Hepatocyte (in vitro differentiated cells): ENCODE data around the gene PHACTR1. TPM values are rescaled to one million over a fixed set of nuclear protein-coding genes. Genes with fewer than 3 reads are reported as not detected.

Experiments used
- DNase-seq: peaks from one replicate; pipeline ENCODE4 v3.0.0-alpha.2; 2016; ENCODE audit warnings: low spot score
- H2AFZ ChIP-seq: fragments of 200-600 bp; sonication (generic); 2 replicates; pipeline ENCODE4 v1.6.0; 2016; ENCODE audit warnings: antibody characterized with exemption, mild to moderate bottlenecking
- H3K27ac ChIP-seq: fragments of 200-600 bp; sonication (generic); 2 replicates; pipeline ENCODE4 v1.5.1; 2016; ENCODE audit warnings: mild to moderate bottlenecking
- H3K27me3 ChIP-seq: fragments of 200-600 bp; sonication (generic); 2 replicates; pipeline ENCODE4 v1.6.1; 2016
- H3K36me3 ChIP-seq: fragments of 200-600 bp; sonication (generic); replicated peaks from 2 replicates; pipeline ENCODE4 v1.5.1; 2016; ENCODE audit warnings: low read depth; ENCODE audit not compliant: insufficient read depth
- H3K4me1 ChIP-seq: fragments of 200-600 bp; sonication (generic); 2 replicates; pipeline ENCODE4 v1.5.1; 2016; ENCODE audit warnings: mild to moderate bottlenecking, moderate library complexity; ENCODE audit not compliant: insufficient read depth
- H3K4me2 ChIP-seq: fragments of 200-600 bp; sonication (generic); 2 replicates; pipeline ENCODE4 v1.6.0; 2016
- H3K4me3 ChIP-seq: fragments of 200-600 bp; sonication (generic); 2 replicates; pipeline ENCODE4 v1.5.1; 2016; ENCODE audit warnings: mild to moderate bottlenecking
- H3K79me2 ChIP-seq: fragments of 200-600 bp; sonication (generic); 2 replicates; pipeline ENCODE4 v1.6.0; 2017; ENCODE audit warnings: mild to moderate bottlenecking
- H3K9me2 ChIP-seq: fragments of 200-600 bp; sonication (generic); replicated peaks from 2 replicates; pipeline ENCODE4 v1.6.0; 2017; ENCODE audit warnings: mild to moderate bottlenecking; ENCODE audit not compliant: insufficient read depth
- H3K9me3 ChIP-seq: fragments of 200-600 bp; sonication (generic); 2 replicates; pipeline ENCODE4 v1.5.1; 2016; ENCODE audit warnings: low read depth, mild to moderate bottlenecking
- H4K20me1 ChIP-seq: fragments of 200-600 bp; sonication (generic); 2 replicates; pipeline ENCODE4 v1.6.0; 2016; ENCODE audit warnings: mild to moderate bottlenecking; ENCODE audit not compliant: insufficient read depth, poor library complexity, severe bottlenecking
- EZH2 ChIP-seq: fragments of 200-600 bp; sonication (generic); IDR thresholded peaks from 2 replicates; pipeline ENCODE4 v1.6.1; 2016; ENCODE audit warnings: antibody characterized with exemption, mild to moderate bottlenecking, borderline replicate concordance
- EZH2phosphoT487 ChIP-seq: fragments of 200-600 bp; sonication (generic); IDR thresholded peaks from one replicate; pipeline ENCODE4 v1.6.1; 2018; ENCODE audit warnings: antibody characterized with exemption, mild to moderate bottlenecking, low read depth, moderate library complexity; ENCODE audit not compliant: unreplicated experiment, severe bottlenecking
- WGBS: methylation state at CpG from one replicate; pipeline ENCODE4 v1.1.6; 2016; ENCODE audit warnings: low lambda C conversion rate; ENCODE audit errors: missing lambda C conversion rate; 5-methylcytosine and 5-hydroxymethylcytosine counted together
- polyA plus RNA-seq: library from polyadenylated mRNA; unstranded; fragments of >200 nt; fragmentation: Nextera tagmentation; extraction: Ambion mirVana; gene quantifications from 2 replicates; pipeline ENCODE4 v1.2.1, GENCODE V29; 2016
- total RNA-seq: library from RNA; depleted of rRNA; stranded (reverse); fragments of >200 nt; gene quantifications from 2 replicates; pipeline ENCODE4 v1.2.3, GENCODE V29; 2014
- TF ChIP-seq, protein P1 (sequence below): fragments of 200-600 bp; sonication (generic); IDR thresholded peaks from 2 replicates; pipeline ENCODE4 v1.5.1; 2016; ENCODE audit warnings: antibody characterized with exemption, mild to moderate bottlenecking; ENCODE audit not compliant: poor library complexity

Gene PHACTR1
- total and polyA plus RNA-seq, 2 experiments from 2014 or later: 3.0 to 4.3 TPM

DNA sequence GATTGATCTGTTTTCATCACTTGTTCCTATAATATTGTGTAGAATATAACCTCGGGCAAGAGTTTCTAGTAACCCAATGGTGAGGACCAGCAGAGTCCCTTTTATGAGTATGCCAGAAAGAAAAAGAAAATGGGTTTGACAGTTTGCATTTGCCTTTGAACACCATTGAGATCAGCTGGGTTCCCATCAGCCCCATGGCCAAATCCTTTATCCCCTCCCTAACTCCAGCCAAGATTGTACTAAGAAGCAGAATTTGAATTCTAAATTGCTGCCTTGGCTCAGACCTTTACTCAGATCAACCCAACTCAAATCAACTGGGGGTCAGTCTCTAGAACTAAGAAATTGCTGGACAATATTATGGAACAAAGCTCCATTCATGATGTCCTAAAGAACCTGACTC lies 424.4 kb downstream of the PHACTR1 start:
- Histone ChIP-seq H3K79me2 (no peaks in the 10 kb centered on the region), H3K4me1 (no peaks in the 10 kb centered on the region), H3K36me3 (no peaks in the 10 kb centered on the region), H3K9me3 (no peaks in the 10 kb centered on the region), H3K27ac (no peak overlapping the region), H3K4me2 (no peak overlapping the region), H3K9me2 (no peaks in the 10 kb centered on the region), H4K20me1 (no peaks in the 10 kb centered on the region), H3K27me3 (no peaks in the 10 kb centered on the region), H2AFZ (no peak overlapping the region), H3K4me3 (no peak overlapping the region)
- DNase-seq: no peak
- TF ChIP-seq, protein P1, sequence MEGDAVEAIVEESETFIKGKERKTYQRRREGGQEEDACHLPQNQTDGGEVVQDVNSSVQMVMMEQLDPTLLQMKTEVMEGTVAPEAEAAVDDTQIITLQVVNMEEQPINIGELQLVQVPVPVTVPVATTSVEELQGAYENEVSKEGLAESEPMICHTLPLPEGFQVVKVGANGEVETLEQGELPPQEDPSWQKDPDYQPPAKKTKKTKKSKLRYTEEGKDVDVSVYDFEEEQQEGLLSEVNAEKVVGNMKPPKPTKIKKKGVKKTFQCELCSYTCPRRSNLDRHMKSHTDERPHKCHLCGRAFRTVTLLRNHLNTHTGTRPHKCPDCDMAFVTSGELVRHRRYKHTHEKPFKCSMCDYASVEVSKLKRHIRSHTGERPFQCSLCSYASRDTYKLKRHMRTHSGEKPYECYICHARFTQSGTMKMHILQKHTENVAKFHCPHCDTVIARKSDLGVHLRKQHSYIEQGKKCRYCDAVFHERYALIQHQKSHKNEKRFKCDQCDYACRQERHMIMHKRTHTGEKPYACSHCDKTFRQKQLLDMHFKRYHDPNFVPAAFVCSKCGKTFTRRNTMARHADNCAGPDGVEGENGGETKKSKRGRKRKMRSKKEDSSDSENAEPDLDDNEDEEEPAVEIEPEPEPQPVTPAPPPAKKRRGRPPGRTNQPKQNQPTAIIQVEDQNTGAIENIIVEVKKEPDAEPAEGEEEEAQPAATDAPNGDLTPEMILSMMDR: no peak
- TF ChIP-seq EZH2: no peak
- WGBS: 92% methylated on average over 1 of the region's 1 CpG

DNA sequence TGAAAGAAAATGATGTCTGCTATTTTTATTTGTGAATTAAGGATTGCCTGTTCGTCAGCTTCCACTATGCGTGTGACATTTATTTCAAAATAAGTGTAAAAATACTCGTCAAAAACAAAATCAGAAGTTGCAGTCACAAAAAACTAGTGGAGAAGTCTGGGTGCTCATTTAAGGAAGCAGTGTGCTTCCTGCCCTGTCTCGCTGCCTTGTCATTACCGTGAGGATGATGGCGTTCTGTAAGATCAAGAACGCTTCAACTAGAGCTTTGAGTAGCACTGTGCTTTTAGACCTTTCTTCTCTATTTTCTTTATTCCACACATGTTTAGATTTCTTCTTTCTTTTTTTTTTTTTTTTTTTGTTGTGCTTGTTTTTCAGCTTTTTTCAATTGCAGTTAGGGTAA lies 424.8 kb downstream of the PHACTR1 start:
- Histone ChIP-seq H3K27ac (no peak overlapping the region), H3K9me3 (no peaks in the 10 kb centered on the region), H3K9me2 (no peaks in the 10 kb centered on the region), H3K4me2 (no peak overlapping the region), H4K20me1 (no peaks in the 10 kb centered on the region), H3K4me3 (no peak overlapping the region), H3K36me3 (no peaks in the 10 kb centered on the region), H3K27me3 (peaks cover 1% of the 10 kb centered on the region), H3K79me2 (no peaks in the 10 kb centered on the region), H2AFZ (no peak overlapping the region), H3K4me1 (no peaks in the 10 kb centered on the region)
- 92% methylated on average over 7 of the region's 7 CpGs for WGBS
- no peak for DNase-seq
- no peak for TF ChIP-seq EZH2phosphoT487

DNA sequence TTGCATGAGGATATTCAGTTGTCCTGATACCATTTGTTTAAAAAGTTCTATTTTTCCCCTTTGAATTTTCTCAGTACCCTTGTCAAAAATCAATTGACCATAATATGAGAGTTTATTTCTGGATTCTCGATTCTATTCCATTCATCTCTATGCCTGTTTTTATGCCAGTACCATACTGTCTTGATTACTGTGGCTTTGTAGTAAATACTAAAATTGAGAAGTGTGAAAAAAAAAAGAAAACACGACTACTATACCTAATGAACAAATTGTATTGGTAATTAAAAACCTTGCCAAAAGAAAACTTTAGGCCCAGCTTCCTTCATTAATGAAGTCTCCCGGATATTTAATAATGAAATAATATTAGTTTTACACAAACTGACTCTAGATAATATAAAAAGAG lies 426.0 kb downstream of the PHACTR1 start:
- H3K36me3 ChIP-seq: no peaks in the 10 kb centered on the region
- H3K27ac ChIP-seq: no peak overlapping the region
- H3K9me3 ChIP-seq: no peaks in the 10 kb centered on the region
- H3K79me2 ChIP-seq: no peaks in the 10 kb centered on the region
- peaks cover 3% of the 10 kb centered on the region for H3K27me3 ChIP-seq
- no peaks in the 10 kb centered on the region for H3K9me2 ChIP-seq
- TF ChIP-seq EZH2phosphoT487: no peak
- TF ChIP-seq EZH2: no peak
- TF ChIP-seq, protein P1: no peak
- H2AFZ ChIP-seq: no peak overlapping the region
- H3K4me3 ChIP-seq: no peak overlapping the region
- 87% methylated on average over 3 of the region's 3 CpGs for WGBS
- H3K4me2 ChIP-seq: no peak overlapping the region
- no peak for DNase-seq
- no peaks in the 10 kb centered on the region for H4K20me1 ChIP-seq
- no peaks in the 10 kb centered on the region for H3K4me1 ChIP-seq

DNA sequence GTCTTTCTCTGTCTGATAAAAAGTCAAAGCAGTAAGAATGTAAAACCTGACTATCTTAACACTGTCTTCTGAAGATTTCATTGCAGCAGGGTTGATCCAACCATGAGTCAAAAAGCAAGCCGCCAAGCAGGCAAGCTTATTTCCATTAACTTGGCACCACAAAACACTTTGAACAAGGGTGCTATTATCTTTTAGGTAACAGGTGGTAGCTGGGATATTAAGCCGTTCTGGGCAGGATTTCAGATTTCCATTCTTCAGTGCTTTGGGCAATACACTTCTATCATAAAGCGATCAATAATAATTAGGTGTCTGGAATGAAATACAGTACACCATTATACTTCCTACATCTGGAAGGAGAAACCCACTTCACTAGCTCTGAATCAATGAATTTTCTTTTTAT lies 429.9 kb downstream of the PHACTR1 start:
- 94% methylated on average over 3 of the region's 3 CpGs for WGBS

More for the DNA sequence above, 429.9 kb downstream of the PHACTR1 start:
- Histone ChIP-seq H3K79me2 (no peaks in the 10 kb centered on the region), H3K27ac (no peak overlapping the region), H3K9me2 (no peaks in the 10 kb centered on the region), H3K36me3 (no peaks in the 10 kb centered on the region), H3K4me3 (no peak overlapping the region), H3K9me3 (no peaks in the 10 kb centered on the region), H3K4me1 (no peaks in the 10 kb centered on the region), H3K4me2 (no peak overlapping the region), H4K20me1 (no peaks in the 10 kb centered on the region), H2AFZ (no peak overlapping the region), H3K27me3 (peaks cover 6% of the 10 kb centered on the region)
- TF ChIP-seq EZH2: no peak
- TF ChIP-seq, protein P1: no peak
- DNase-seq: no peak
